GM19193 (cell line): Measurements from ENCODE around the gene CHFR.

Source experiments
- POLR2A ChIP-seq: IDR thresholded peaks from 4 replicates; pipeline ENCODE4 v1.6.1; 2011; ENCODE audit not compliant: insufficient read depth, insufficient read length; ENCODE audit errors: extremely low read depth

Gene CHFR, protein sequence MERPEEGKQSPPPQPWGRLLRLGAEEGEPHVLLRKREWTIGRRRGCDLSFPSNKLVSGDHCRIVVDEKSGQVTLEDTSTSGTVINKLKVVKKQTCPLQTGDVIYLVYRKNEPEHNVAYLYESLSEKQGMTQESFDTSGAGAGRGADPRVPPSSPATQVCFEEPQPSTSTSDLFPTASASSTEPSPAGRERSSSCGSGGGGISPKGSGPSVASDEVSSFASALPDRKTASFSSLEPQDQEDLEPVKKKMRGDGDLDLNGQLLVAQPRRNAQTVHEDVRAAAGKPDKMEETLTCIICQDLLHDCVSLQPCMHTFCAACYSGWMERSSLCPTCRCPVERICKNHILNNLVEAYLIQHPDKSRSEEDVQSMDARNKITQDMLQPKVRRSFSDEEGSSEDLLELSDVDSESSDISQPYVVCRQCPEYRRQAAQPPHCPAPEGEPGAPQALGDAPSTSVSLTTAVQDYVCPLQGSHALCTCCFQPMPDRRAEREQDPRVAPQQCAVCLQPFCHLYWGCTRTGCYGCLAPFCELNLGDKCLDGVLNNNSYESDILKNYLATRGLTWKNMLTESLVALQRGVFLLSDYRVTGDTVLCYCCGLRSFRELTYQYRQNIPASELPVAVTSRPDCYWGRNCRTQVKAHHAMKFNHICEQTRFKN

DNA sequence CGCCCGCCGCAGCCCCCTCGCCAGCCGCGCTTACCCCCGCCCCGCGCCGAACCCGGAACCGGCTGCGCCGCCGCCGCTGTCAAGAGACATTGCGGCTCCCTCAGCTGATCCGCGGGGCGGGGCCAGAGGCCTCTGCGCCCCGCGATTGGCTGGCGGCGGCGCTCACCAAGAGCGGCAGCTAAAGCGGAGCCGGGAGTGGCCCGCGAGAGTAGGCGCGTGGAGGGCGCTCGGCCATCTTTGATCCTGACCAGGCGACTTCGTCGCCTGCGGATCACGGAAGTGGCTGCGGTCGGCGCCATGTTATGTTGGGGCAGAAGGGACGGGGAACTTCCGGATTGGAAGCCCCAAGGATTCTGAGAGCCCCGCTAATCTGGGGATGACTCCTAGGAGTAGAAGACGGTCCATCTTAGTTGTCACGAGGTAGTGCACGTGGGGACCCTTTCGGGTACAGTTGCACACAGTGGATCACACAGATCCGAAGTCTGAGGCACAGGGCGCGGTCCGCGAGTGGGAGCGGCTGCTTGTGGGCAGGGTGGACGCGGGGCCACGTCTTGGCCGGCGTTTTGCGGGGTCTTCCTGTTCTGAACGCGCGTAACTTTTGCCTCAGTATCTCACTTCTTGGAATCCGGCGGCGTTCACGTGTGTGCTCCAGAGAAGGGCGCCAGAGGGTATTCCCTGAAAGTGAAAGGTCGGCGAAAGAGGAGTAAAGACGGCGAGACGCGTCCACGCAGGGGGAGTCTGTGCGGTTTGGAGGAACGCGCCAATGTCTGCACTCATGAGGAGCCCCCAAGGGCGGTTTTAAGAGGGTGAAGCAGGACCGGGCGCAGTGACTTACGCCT, at the start of gene CHFR:
CHFR (minus strand) TSS at position 93 of the 839 bp plus-strand sequence. CDS start 277 bp downstream, outside the sequence.
- TF ChIP-seq POLR2A = peak; percentile 91

DNA sequence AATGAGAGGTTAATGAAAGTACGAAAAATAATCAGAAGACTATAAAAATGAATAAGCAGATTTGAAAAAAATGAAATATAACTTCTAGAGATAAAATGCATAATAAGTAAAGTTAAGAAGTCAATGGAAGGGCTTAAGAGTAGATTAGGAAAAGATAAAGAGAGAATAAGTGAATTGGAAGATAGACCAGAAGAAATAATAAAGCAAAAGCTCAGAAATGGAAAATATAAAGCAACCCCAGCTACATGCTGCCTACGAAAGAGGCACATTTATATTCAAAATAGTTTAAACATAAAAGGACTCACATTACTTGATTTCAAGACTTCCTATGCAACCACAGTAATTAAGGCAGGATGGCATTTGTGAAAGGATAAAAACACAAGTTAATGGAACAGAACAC, 48.8 kb upstream of the CHFR start:
- TF ChIP-seq POLR2A = no peak

DNA sequence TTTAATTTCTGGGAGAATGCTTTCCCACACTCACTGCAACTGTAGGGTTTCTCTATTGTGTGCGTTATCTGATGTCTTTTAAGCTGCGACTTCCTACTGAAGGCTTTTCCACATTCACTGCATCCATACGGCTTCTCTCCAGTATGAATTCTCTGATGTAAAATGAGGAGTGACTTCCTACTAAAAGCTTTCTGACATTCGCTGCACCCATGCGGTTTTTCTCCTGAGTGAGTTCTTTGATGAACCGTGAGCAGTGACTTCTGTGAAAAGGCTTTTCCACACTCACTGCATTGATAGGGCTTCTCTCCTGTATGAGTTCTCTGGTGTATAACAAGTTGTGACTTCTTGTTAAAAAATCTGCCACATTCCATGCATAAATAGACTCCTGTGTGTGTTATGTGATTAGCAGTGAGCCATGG, 39.0 kb upstream of the CHFR start:
- no peak for TF ChIP-seq POLR2A

DNA sequence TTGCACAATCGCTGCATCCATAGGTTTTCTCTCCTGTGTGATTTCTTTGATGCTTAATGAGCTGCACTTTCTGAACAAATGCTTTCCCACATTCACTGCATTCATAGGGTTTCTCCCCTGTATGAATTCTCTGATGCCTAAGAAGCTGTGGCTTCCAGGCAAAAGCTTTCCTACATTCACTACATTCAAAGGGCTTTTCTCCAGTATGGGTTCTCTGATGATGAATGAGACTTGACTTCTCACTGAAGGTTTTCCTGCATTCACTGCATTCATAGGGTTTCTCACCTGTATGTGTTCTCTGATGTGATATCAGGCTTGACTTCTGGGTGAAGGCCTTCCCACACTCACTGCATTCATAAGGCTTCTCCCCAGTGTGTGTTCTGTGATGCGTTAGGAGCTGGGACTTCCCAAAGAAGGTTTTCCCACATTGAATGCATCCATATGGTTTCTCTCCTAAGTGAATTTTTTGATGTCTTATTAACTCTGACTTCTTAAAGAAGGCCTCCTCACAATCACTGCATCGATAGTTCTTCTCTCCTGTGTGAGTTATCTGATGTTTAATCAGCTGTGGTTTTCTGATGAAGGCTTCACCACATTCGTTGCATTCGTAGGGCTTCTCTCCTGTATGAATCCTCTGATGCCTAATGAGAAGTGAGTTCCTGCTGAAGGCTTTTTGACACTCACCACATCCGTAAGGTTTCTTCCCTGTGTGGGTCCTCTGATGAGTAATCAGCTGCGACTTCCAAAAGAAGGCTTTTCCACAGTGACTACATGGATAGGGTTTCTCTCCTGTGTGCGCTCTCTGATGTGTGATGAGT, 38.4 kb upstream of the CHFR start:
- TF ChIP-seq POLR2A = no peak

DNA sequence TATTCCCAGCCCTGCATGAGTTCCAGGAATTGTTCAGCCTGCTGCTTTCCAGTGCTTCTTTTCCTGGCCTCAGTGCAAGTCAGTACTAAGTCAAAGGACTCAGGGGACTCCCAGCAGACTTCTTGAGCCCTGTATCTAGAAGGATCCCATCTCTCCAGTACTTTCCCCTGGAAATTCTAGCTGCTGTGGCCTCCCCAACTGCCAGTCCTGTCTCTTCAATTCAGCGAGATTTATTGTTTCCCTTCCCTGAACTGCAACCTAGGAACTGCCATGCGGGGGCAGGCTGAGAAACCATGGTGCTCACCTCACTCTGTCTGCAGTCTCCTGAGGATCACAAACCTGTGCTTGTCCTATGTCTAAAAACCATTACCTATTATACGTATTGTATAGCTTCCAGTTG, 37.0 kb upstream of the CHFR start:
- TF ChIP-seq POLR2A = no peak

DNA sequence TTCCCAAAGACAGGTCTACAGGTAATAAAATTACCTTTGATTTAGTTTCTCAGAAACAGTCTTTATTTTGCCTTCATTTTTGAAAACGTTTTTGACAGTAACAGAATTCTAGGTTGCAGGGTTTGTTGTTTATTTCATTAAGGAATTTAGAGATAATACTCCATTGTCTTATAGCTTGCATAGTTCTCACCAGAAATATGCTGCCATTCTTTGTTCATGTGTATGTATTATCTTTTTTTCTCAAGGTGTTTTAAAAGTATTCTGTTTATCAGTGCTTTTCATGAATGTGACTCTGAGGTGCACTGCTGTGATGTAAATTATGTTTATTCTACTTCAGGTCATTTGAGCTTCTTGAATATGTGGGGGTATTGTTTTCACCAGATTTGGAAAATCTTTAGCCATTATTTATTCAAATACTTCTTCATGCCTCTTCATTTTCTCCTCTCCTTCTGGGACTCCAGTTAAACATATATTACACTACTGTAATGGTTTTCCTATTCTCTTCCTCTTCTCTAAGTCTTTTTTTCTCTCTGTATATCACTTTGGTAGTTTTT, 36.0 kb upstream of the CHFR start:
- no peak for TF ChIP-seq POLR2A

DNA sequence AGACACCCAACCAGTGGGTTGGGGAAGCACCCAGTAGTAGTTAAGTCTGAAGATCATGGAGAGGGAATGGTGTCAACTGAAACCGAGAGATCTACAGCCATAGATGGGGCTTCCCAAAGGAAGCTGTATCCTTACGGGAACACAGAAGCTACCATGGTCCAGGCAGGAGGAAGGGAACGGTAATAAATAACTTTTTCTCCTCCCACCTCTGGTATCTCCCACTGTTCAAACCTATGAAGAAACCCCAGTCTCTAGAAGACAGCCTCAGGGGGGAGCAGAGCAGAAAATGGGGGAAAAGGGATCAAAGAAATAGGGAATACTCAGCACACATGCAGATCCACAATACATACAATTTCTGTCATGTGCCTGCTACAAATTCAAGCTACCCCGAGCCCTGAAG, 35.3 kb upstream of the CHFR start:
- no peak for TF ChIP-seq POLR2A

DNA sequence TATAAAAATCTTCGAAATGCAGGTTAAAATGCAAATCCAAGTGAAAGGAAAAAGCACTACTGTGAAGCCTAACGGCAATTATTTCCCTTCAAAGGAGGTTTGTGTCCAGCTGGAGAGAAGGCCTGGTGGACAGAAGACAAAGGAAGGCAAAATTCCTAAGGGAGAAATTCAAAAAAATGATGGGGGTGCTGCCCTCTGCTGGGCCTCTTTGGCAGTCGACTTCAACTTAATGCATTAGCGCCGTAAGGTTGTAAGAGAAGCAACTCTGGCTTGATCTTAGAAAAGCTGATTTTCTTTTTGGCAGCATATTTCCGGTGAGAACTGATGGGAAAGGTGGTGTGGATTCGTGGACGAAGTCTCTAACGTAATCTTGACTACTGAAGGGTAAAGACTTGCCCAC, 34.3 kb upstream of the CHFR start:
- no peak for TF ChIP-seq POLR2A

DNA sequence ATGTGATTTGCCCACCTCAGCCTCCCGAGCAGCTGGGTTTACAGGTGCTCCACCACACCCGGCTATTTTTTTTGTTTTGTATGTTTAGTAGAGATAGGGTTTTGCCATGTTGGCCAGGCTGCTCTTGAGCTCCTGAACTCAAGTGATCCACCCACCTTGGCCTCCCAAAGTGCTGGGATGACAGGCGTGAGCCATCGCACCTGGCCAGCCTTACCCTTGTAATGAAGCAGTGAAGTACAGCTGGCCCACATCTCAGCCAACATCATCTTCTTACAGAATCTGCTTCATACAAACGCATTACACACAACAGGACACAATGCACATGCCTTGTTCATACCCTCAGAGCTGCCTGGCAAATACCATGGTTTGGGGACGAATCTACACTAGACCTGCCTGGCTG, 31.3 kb upstream of the CHFR start:
- no peak for TF ChIP-seq POLR2A

DNA sequence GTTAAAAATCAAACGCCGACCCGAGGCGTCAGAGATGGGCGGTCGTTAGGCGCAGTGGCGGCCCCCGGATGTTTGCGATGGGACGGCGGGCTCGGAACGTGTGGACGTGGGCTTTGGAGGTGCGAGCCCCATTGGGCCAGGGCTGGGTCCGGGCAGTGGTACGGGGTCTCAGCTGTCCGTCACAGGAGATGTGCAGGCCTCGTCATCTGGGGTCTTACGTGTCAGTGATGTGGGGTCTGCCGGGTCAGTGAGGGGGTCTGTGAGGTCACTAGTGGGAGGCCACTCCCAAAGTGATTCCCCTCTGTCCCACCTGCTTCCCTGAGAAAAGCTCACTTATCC, 21.6 kb upstream of the CHFR start:
- no peak for TF ChIP-seq POLR2A

DNA sequence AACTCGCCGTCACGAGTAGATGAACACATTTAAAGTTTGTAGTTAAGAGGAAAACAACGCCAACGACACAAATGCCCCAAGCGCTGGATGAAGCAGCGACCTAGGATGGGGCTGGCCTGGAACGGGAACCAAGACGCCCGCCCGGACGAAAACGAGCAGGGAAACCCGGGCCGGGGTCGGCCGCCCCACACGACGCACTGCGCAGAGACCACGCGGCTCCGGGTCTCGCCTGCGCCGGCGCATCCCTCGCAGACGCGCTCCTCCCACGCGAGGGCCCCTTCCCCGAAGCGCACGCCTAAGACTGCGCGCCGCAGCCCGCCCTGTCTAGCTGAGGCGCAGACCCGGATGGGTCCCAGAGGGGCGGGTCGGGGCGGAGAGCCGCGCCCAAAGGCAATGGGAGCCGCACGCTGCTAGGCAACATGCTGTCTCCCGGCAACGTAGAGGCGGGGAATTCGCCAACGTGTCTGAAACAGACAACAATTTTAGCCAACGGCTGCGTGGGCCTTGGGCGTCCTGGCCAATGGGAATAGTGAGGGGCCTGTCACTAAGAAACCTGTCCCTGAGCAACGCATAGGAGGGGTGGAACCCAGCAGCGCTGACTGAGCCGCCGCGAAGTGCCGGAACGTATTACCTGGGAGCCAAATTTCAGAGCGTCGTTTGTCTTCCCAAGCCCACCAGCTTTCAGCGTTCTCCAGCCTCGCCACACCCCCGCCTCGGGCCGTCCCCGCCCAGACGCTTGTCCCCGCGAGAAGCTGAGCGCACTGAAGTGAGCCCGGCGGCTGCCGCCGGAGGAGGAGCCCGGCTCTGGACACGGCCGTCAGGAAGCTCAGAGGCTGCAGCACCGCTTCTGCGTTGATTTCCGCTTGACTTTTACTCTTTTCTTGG, 21.0 kb upstream of the CHFR start:
- TF ChIP-seq POLR2A = peak; percentile 41

DNA sequence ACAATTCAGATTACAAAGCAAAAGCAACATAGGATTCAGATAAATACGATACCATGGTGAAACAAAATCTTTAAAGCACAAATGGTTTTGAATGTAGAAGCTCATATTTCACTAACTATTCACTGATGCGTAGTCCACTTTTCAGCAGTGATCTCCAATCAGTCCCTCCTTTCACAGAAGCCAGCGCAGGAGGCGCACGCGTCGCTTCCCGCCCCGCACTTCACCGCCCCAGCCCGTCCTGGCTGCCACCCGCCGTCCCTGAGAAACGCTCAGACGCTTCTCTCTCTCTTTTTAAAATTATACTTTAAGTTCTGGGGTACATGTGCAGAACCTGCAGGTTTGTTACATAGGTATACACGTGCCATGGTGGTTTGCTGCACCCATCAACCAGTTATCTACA, 19.8 kb upstream of the CHFR start:
- TF ChIP-seq POLR2A = no peak

DNA sequence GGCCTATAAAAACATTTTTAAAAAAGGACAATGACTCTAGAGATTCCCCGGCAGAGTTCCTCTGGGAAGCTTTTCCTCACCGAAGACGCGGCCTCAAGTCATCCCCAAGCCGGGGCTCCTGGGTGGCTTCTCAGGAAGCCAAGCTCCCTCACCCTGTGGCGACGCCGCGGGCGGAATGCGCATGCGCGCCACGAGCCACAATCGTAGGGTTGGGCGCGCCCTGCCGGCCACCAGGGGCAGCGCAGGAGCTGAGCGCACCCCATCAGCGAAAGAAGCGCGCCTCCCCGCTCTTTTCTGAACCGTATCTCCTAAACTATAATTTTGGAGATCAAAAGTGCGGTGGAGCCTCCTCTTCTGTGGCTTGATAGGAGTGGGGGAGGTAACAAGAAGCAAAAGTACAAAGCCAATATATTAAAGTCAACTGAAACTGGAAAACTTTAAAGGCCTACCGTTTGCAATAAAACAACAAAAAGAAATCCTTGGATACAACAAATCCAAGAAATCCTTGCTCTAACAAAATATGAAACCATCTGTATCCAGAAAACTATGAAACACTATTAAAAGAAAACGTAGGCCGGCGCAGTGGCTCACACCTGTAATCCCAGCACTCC, 17.4 kb upstream of the CHFR start:
- no peak for TF ChIP-seq POLR2A
